ENCODE data around the gene STAG2. TPM values are rescaled to one million over a fixed set of nuclear protein-coding genes. Genes with fewer than 3 reads are reported as not detected.
A peak's percentile ranks its signal among the peaks of the same experiment; 100 is the strongest.
"Not testable (repeated sequence)": the region's sequence is repeated elsewhere in the genome, so short reads cannot be mapped to it uniquely, and the experiment has no call there.

The STAG2 gene
- polyA plus RNA-seq (ENCODE audit: low read depth in 6 of 6) = 10 to 100 TPM; 53.6 to 73.5 (median 61.9) TPM

DNA sequence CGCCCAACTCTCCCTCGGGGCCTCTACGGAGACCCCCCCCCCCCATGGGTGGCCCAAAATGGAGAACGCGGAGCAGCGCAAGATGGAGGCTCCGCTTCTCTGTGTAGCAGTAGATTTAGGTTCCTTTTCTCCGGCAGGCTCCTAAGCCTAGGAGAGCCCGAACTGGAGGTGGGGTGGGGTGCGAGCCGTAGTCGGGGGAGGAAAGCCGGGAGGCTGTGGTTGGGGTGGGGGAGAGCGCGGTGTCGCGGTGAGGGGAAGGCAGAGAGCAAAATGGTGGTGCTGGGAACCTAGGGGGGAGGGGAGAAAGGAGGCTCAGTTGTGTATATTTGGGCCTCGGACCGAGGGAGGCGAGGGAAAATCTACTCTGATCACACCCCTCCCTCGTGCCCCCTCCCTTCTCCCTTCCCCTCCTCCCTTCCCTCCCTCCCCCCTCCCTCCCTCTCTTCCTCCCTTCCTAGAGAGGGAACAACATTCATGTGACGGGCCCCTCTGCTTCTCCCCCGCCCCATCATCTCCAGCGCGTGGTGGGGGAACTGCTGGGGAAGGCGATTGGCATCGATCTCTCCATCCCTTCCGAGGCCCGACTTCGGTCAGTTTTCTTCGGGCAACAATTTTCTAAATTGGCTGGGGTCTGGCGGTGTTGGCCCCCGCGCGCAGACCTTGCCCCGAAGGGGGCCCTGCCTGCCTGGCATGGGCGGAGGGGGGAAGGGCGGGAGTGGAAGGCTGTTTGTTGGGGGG is at the start of gene STAG2:
Gene STAG2, plus strand, starts transcription at position 439 of the 738 bp plus-strand sequence. CDS start 60,922 bp downstream, outside the sequence.
- peak; percentile 6 to 11 for ATAC-seq (ENCODE audit: low read depth in 2 of 2)
- H3K9me3 Mint-ChIP-seq = peaks cover 0 to 15% (median 2%) of the 10 kb centered on the region in 7 donors
- H3K4me1 Mint-ChIP-seq = peaks cover 18 to 31% (median 23%) of the 10 kb centered on the region in 3 donors
- peak; percentile 45 for DNase-seq
- H3K27me3 Mint-ChIP-seq = no peaks in the 10 kb centered on the region
- H3K27ac Mint-ChIP-seq = peak within 1 kb of the TSS; percentile 98 to 100 (median 99)
- H3K36me3 Mint-ChIP-seq = peaks cover 4 to 19% of the 10 kb centered on the region in 2 donors
- H3K4me3 Mint-ChIP-seq = peak within 1 kb of the TSS; percentile 90 to 100 (median 96)

DNA sequence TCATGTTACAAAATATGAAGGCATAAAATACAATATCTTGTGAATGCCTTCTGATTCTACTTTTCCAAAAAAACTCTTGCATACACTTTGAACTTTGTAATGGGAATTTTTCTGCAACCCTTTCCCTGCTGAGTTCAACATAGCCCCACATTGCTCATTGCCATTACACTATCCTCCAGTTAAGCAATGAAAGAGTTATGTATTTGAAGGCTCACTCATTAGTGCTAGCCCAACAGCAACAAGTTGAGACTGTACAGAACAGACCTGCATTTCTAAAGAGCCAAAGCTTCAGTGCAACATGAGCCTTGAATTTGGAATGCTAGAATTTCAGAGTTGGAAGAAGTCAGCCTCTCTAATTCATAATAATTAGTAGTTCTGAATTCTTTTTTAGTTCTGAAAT is 44.4 kb upstream of the STAG2 start:
- DNase-seq (no peak), ATAC-seq (ENCODE audit: low read depth in 2 of 2) (no peak)
- Mint-ChIP-seq H3K4me3 (no peak overlapping the region), H3K36me3 (no peaks in the 10 kb centered on the region), H3K9me3 (no peaks in the 10 kb centered on the region), H3K27ac (no peak overlapping the region), H3K4me1 (no peaks in the 10 kb centered on the region), H3K27me3 (no peaks in the 10 kb centered on the region)

DNA sequence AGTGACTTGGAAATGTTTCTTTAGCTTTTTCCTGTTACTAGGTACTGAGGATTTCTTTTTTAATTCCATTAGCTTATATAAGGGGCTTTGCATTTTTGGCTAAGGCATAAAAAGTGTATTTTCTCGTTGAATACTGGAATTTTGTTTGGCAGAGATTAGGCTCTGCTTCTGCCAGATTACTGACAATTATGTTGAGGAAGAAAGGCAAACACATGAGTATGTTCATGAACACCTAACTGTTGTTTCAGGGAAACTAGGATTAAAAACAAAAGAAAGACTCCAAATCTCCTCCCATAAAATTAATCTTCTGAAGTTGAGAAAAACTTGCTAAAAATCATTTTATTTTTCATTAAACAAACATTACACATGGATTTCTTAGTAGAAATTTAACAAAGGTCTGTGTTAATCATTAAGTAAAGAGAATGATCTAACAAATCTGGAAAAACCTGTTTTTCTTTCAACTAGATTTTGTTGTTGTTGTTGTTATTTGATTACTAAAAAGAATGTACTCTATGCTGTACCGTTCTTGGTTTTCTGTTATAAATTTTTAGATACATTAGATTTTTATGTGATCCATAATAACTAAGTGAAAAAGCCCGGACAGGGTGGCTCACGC is 43.3 kb upstream of the STAG2 start:
- no peak for DNase-seq
- no peaks in the 10 kb centered on the region for H3K27me3 Mint-ChIP-seq
- ATAC-seq (ENCODE audit: low read depth in 2 of 2) = no peak
- H3K4me1 Mint-ChIP-seq = no peaks in the 10 kb centered on the region
- H3K4me3 Mint-ChIP-seq = no peak overlapping the region
- H3K27ac Mint-ChIP-seq = no peak overlapping the region
- no peaks in the 10 kb centered on the region for H3K9me3 Mint-ChIP-seq
- no peaks in the 10 kb centered on the region for H3K36me3 Mint-ChIP-seq

DNA sequence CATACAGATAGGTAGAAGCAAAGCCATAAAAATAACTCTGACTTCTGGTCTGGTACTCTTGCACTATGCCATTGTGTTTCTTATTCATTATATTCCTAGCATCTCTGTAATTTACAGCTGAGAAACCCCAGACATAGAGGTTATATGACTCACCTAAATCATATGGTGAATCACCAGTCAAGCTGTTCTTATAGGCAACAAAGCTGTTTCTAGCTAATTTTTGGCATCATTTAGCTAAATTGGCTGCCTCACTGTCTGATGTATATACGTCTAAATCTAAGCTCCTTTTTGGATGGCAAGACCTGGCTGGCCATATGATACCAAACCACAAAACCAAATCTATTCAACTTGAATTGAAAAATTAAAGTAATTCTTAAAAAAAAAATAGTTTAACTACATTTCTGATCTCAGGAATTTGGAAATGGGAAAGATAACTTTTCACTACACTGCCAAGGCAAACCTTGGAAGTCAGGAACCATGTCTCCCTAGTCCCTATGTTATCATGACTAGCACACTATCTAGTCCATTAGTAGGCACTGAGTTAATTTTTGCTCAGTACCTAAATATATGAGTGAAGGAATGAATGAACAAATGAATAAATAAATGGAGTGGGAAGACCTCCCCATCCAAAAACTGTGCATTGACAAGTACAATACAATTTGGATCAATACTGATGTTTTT is 41.3 kb upstream of the STAG2 start:
- DNase-seq (no peak), ATAC-seq (ENCODE audit: low read depth in 2 of 2) (no peak)
- H3K4me1 Mint-ChIP-seq = no peaks in the 10 kb centered on the region
- H3K36me3 Mint-ChIP-seq = no peaks in the 10 kb centered on the region
- no peak overlapping the region for H3K4me3 Mint-ChIP-seq
- no peaks in the 10 kb centered on the region for H3K9me3 Mint-ChIP-seq
- no peak overlapping the region for H3K27ac Mint-ChIP-seq
- no peaks in the 10 kb centered on the region for H3K27me3 Mint-ChIP-seq

DNA sequence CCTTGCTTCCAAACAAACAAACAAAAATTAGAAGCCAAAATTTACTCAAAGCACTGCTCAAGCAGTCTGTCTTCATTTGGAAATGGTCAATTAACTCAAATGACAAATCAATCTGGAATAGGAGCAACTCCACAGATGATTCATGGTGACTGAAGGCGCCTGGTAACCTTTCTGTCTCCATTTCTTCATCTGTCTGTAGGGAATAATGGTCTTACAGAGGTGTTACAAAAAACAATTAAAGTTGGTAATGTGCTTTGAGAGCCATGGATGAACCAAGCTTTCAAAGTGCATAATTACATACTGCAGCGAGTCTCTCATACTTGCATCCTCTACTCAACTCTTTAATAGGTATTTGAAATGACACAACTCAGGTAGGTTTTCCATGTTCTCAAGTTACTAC is 38.3 kb upstream of the STAG2 start:
- Mint-ChIP-seq H3K9me3 (no peaks in the 10 kb centered on the region), H3K4me1 (peaks cover 0 to 7% (median 0%) of the 10 kb centered on the region in 3 donors), H3K27ac (no peak overlapping the region), H3K4me3 (no peak overlapping the region), H3K36me3 (no peaks in the 10 kb centered on the region), H3K27me3 (no peaks in the 10 kb centered on the region)
- DNase-seq (no peak), ATAC-seq (ENCODE audit: low read depth in 2 of 2) (no peak)

DNA sequence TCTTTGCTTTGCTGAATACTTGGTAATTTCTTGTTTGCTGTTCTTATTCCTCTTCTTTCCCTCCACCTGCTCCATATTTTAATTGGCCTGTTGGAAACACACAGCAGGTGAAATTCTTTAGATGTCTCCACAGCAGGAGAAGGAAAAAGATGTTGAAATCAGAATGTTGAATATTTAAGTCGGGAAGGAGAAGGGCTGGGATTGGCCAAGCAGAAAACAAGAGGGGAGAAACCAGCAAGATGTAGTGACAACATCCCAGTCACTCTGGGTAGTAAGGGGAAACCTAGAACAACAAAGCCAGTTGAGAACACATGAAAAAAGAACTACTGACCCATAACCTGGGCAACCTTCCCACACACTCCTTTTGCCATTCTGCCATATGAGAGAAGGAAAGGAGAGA is 37.3 kb upstream of the STAG2 start:
- Mint-ChIP-seq H3K27me3 (no peaks in the 10 kb centered on the region), H3K36me3 (no peaks in the 10 kb centered on the region), H3K4me3 (no peak overlapping the region), H3K27ac (no peak overlapping the region), H3K9me3 (peaks cover 0 to 3% (median 0%) of the 10 kb centered on the region in 7 donors), H3K4me1 (peaks cover 0 to 7% (median 0%) of the 10 kb centered on the region in 3 donors)
- DNase-seq (no peak), ATAC-seq (ENCODE audit: low read depth in 2 of 2) (no peak)

DNA sequence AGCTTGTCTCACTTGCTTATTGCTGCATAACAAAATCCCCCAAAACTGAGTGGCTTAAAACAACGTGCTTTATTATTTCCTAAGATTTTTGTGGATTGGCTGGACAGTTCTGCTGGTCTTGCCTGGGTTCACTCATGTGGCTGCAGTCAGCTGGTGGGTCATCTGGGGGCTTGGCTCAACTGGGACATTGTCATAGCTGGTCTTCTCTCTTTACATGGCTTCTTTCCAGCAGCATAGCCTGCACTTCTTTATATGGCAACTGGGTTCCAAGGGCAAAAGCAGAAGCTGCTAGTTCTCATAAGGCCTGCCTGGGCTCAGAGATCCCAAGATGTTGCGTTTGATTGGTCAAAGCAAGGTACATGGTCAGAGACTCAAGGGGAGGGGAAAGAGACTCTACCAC is 33.7 kb upstream of the STAG2 start:
- Mint-ChIP-seq H3K27me3 (no peaks in the 10 kb centered on the region), H3K36me3 (peaks cover 0 to 6% of the 10 kb centered on the region in 2 donors), H3K27ac (no peak overlapping the region), H3K4me3 (no peak overlapping the region), H3K4me1 (peaks cover 0 to 7% (median 0%) of the 10 kb centered on the region in 3 donors), H3K9me3 (peaks cover 4 to 9% (median 5%) of the 10 kb centered on the region in 7 donors)
- no peak for ATAC-seq (ENCODE audit: low read depth in 2 of 2)
- DNase-seq = no peak

DNA sequence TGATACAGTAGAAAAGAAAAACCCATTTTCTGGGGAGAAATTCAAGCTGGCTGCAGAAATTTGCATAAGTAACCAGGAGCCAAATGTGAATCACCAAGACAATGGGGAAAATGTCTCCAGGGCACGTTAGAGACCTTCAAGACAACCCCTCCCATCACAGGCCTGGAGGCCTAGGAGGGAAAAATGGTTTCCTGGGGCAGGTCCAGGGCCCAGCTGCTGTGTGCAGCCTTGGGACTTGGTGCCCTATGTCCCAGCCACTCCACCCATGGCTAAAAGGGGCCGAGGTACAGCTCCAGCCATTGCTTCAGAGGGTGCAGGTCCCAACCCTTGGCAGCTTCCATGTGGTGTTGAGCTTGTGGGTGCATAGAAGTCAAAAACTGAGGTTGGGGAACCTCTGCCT is 29.5 kb upstream of the STAG2 start:
- H3K9me3 Mint-ChIP-seq = peaks cover 4 to 11% (median 8%) of the 10 kb centered on the region in 7 donors
- H3K36me3 Mint-ChIP-seq; DNase-seq; ATAC-seq (ENCODE audit: low read depth in 2 of 2); H3K27ac Mint-ChIP-seq; H3K4me3 Mint-ChIP-seq; H3K4me1 Mint-ChIP-seq; H3K27me3 Mint-ChIP-seq: not testable (repeated sequence)

DNA sequence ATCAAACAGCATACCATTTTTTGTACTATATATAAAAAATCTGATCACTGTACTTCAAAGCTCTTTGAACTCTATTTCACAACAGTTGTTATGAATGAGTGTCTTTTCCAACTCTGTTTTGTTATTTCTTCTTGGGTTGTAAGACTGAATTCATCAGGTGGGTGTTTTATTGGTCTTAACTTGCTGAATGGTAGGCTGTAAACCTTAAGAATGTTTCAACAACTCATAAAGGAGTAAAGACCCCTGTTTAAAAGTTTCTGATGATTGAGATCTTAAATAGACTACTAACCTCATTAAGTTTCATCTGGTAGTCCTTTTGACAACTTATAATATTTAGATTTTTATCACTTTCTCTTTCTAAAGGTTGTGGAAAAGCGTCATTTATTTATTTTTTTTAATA is 18.4 kb upstream of the STAG2 start:
- Mint-ChIP-seq H3K36me3 (no peaks in the 10 kb centered on the region), H3K27ac (no peak overlapping the region), H3K9me3 (peaks cover 0 to 5% (median 0%) of the 10 kb centered on the region in 7 donors), H3K4me1 (no peaks in the 10 kb centered on the region), H3K27me3 (no peaks in the 10 kb centered on the region), H3K4me3 (no peak overlapping the region)
- no peak for ATAC-seq (ENCODE audit: low read depth in 2 of 2)
- no peak for DNase-seq

DNA sequence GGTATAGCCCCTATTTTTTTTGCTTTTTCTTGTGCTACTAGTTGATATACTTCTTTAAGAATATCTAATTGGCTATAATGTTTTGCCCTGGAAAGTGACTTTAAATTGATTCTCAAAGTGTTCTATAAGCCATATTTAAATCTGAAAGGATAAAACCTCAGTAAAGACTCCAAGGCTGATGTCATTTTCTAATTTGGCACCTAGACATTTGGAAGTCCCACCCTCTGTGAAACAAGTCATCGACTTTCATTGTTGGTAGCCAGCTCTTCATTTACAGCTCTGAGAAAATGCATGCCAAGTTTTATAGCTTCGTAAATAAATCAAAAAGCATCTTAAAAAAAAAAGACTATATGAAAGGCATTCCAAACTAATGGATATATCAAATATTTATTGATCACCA is 18.0 kb upstream of the STAG2 start:
- Mint-ChIP-seq H3K4me3 (no peak overlapping the region), H3K27ac (no peak overlapping the region)
- ATAC-seq (ENCODE audit: low read depth in 2 of 2) = no peak

DNA sequence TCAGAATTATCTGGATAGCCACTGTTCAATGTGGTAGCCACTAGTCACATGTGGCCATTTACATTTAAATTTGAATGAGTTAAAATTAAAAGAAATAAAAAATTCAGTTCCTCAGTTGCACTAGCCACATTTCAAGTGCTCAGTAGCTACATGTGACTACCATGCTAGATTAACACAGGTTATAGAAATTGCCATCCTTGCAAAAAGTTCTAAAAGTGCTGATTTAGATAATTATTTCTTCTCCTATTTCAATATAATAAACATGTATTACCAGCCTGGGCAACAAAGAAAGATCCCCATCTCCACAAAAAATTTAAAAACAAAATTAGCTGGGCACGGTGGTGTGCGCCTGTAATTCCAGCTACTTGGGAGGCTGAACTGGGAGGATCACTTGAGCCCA is 11.7 kb upstream of the STAG2 start:
- peaks cover 0 to 8% (median 5%) of the 10 kb centered on the region in 3 donors for H3K4me1 Mint-ChIP-seq
- peaks cover 0 to 8% (median 0%) of the 10 kb centered on the region in 7 donors for H3K9me3 Mint-ChIP-seq
- ATAC-seq (ENCODE audit: low read depth in 2 of 2) (no peak), DNase-seq (no peak)
- no peaks in the 10 kb centered on the region for H3K36me3 Mint-ChIP-seq
- no peak overlapping the region for H3K27ac Mint-ChIP-seq
- H3K27me3 Mint-ChIP-seq = no peaks in the 10 kb centered on the region
- no peak overlapping the region for H3K4me3 Mint-ChIP-seq

More for the DNA sequence above, 18.0 kb upstream of the STAG2 start:
- peaks cover 0 to 5% (median 0%) of the 10 kb centered on the region in 7 donors for H3K9me3 Mint-ChIP-seq
- H3K4me1 Mint-ChIP-seq = no peaks in the 10 kb centered on the region
- DNase-seq = no peak
- no peaks in the 10 kb centered on the region for H3K36me3 Mint-ChIP-seq
- H3K27me3 Mint-ChIP-seq = no peaks in the 10 kb centered on the region

DNA sequence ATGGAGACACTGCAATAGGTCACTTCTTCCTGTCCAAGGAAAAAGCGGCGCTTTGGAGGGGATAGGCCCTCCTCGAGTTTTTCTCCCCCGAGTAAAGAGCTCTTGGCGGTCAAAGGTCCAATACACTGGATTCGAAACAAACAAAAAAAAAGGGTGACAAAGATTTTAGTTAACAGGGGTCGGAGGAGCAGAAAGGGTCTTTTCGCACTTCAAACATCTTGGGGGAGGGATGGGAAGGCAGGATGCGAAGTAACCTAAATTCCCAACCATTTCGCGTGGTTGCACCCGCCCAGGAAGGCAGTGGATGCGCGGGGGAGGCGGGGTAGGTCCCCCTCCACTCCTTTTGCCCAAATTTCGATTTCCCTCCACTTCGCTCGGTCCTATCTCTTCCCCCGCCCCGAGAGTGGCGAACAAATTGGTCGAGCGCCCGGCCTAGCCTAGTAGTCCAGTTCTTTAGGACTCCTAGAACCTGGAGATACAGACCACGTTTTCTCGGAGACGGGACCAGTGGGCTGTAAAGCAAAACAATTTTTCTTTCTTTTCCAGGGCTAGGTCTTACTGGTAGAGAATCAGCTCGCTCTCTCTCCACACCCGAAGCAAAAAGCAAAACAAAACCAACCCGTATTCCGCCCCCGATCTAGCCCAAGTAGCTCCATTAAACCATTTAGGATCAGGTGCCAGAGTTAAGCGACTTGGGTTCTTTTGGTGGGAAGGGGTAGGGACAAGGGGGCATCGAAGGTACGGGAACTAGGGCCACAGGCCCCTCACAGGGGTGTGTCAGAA is 2.0 kb upstream of the STAG2 start:
- peak overlapping the region; percentile 93 to 100 (median 98) for H3K27ac Mint-ChIP-seq
- peaks cover 0 to 15% (median 2%) of the 10 kb centered on the region in 7 donors for H3K9me3 Mint-ChIP-seq
- peak; percentile 1 for ATAC-seq (ENCODE audit: low read depth in 2 of 2)
- peaks cover 4 to 19% of the 10 kb centered on the region in 2 donors for H3K36me3 Mint-ChIP-seq
- no peak for DNase-seq
- H3K4me3 Mint-ChIP-seq = peak overlapping the region; percentile 90 to 100 (median 96)
- no peaks in the 10 kb centered on the region for H3K27me3 Mint-ChIP-seq
- H3K4me1 Mint-ChIP-seq = peaks cover 10 to 20% (median 18%) of the 10 kb centered on the region in 3 donors

DNA sequence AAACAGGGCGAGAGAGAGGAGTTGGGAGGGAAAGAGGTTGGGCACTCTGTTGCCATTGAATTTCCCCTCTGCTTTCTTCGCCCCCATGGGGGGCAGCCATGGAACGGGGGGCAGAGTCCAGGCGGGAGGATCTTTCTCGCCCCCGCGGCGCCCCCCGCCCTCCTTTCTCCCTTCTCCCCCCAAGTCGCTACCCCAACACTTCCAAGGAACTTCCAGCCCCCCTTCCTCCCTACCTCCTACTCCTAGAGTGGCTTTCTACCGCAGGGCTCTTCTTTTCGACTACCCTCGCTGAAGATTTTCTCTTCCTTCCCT is 594 bp upstream of the STAG2 start:
- Mint-ChIP-seq H3K9me3 (peaks cover 0 to 15% (median 2%) of the 10 kb centered on the region in 7 donors), H3K36me3 (peaks cover 4 to 19% of the 10 kb centered on the region in 2 donors), H3K27me3 (no peaks in the 10 kb centered on the region), H3K4me3 (peak overlapping the region; percentile 90 to 100 (median 96)), H3K27ac (peak overlapping the region; percentile 98 to 100 (median 99)), H3K4me1 (peaks cover 14 to 28% (median 21%) of the 10 kb centered on the region in 3 donors)
- DNase-seq = no peak
- no peak for ATAC-seq (ENCODE audit: low read depth in 2 of 2)

Data from naive B cell (primary cell).